Subcutaneous adipose tissue (tissue), 4 donors: Measurements from ENCODE around the gene KLHL1. TPM values are rescaled to one million over a fixed set of nuclear protein-coding genes. Genes with fewer than 3 reads are reported as not detected.

Source experiments
- total RNA-seq, 4 donors: library from RNA; depleted of rRNA; stranded (reverse); fragments of >200 nt; gene quantifications; one replicate each; pipeline ENCODE4 v1.1.0, GENCODE V29; 2016
- TF ChIP-seq, protein P1 (sequence below): fragments of 450-650 bp; IDR thresholded peaks from one replicate; pipeline ENCODE4 v1.5.1; 2016; ENCODE audit warnings: low read depth, mild to moderate bottlenecking, control low read depth, antibody characterized with exemption, moderate library complexity

KLHL1 gene
- total RNA-seq, 4 donors from 2014 or later = not detected

DNA sequence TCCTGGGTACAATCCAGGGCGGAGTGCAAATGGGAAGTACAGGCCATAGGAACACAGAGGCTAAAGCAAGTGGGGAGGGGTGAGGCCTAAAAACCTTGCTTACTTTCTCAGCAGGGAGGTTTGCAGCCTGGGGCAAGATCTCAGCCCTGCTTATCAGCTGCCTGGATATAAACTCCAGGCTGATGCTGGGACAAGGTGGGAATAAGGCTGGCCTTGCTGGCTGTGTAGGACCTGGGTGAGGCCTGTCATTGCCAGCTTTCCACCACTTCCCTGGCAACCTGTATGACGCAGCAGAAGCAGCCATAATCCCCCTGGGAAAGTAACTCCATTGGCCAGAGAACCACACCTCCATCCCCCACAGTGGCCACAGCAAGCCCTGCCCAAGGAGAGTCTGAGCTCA is 279.7 kb downstream of the KLHL1 start:
- TF ChIP-seq, protein P1, sequence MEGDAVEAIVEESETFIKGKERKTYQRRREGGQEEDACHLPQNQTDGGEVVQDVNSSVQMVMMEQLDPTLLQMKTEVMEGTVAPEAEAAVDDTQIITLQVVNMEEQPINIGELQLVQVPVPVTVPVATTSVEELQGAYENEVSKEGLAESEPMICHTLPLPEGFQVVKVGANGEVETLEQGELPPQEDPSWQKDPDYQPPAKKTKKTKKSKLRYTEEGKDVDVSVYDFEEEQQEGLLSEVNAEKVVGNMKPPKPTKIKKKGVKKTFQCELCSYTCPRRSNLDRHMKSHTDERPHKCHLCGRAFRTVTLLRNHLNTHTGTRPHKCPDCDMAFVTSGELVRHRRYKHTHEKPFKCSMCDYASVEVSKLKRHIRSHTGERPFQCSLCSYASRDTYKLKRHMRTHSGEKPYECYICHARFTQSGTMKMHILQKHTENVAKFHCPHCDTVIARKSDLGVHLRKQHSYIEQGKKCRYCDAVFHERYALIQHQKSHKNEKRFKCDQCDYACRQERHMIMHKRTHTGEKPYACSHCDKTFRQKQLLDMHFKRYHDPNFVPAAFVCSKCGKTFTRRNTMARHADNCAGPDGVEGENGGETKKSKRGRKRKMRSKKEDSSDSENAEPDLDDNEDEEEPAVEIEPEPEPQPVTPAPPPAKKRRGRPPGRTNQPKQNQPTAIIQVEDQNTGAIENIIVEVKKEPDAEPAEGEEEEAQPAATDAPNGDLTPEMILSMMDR = no peak

DNA sequence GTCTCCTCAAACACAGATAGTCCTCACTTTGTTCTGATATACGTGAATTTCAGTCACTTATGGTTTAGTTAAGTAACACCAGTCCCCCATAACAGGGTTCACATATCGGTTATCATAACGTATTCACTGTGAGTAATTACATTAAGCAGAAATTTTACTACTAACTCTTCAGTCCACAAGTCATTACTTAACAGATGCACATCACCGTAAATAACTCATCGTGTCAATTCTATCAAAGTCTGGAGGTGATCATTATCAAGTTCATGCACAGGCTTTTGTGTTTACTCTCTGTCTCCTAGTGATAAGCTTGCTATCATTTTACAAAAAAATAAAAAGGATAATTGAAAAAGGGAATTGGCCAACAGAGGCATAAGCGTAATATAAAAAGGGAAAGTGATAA is 288.1 kb downstream of the KLHL1 start:
- TF ChIP-seq, protein P1 = no peak

DNA sequence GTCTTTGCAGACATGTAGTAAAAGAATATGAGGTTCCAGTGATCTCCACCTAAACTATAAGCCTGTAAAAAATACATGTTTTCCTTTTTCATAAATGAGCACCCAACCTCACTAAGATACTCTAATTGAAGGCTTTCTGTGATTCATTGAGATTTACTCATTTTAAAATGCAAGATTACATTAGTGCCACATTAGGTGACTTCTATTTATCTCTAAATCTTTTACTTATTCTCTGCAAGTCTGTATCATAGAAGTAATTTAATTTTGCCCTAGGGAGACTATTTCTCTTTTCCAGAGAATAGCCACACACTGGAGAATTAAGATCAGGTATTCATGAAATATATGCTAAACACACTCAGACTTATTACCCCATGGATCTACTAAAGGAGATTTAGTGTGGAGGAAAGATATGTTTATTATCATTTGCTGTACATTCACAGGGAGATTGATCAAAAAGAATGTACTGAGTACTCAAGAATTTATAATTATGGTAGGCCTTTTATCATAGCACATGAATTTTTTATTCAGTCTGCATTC is 290.9 kb downstream of the KLHL1 start:
- TF ChIP-seq, protein P1 = no peak

DNA sequence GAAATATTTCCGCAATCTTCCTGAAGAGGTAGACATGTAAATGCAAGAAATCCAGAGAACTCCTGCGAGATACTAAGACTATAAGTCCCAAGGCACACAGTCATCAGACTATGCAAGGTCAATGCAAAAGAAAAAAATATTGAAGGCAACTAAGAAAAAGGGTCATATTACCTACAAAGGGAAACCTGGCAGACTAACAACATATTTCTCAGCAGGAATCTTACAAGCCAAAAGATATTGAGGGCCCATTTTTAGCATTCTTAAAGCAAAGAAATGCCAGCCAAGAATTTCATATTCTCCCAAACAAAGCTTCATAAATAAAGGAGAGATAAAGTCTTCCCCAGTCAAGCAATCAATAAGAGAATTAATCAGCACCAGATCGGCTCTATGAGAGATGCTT is 299.1 kb downstream of the KLHL1 start:
- TF ChIP-seq, protein P1 = no peak

DNA sequence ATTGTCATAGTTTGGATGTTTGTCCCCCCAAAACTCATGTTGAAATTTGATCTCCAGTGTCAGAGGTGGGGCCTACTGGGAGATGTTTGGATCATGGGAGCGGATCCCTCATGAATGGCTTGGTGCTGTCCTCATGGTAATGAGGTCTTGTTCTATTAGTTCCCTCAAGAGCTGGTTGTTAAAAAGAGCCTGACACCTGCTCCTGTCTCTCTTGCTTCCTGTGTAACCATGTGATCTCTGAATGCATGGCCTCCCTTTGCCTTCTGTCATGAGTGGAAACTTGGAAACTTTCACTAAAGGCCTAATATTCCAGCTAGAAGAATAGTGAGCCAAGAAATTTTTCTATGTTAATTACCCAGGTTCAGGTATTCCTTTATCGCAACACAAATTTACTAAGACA is 312.0 kb downstream of the KLHL1 start:
- TF ChIP-seq, protein P1 = no peak

DNA sequence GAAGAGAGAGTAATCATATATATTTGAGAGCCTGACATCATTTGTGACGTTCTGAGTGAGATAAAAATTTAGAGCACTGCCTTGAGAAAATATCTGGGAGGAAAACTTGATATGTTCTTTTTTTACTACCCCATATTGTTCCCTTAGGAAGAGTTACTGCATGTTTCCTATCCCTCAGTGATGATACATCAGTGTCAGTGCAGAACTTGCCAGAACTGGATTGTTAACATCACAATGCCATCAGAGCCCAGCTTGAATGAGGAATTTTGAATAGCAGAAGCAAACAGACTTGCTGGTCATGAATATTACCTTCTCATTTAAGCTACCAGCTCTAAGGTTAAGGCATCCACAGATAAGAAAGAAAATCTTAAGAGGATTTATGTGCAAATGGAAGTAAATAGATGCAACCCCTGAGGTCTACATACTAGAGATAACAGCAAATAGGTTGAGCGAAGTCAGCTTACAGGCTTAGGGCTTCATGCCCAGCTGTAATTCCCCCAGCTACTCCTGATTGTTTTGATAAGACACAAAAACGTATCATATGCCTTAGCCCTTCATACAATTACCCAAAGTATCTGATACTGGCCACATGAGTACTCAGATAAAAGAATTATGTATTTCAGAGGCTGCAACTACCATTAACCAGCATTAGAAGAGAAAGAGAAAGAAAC is 314.3 kb downstream of the KLHL1 start:
- TF ChIP-seq, protein P1 = no peak

DNA sequence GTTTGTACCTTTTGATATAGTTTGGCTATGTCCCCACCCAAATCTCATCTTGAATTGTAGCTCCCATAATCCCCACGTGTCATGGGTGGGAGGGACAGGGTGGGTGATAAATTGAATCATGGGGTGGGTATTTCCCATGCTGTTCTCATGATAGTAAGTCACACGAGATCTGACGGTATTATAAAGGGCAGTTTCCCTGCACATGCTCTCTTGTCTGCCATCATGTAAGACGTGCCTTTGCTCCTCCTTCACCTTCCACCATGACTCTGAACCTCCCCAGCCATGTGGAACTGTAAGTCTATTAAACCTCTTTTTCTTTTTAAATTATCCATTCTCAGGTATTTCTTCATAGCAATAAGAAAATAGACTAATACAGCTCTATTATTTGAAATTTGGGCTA is 331.3 kb downstream of the KLHL1 start:
- TF ChIP-seq, protein P1 = no peak
